Effector memory CD8-positive, alpha-beta T cell (primary cell): ENCODE data around the gene MAP3K19.
"Not testable (repeated sequence)": the region's sequence is repeated elsewhere in the genome, so short reads cannot be mapped to it uniquely, and the experiment has no call there.

Experiments
- ATAC-seq: fragments of 150-1000 bp; cut with Tn5 transposase; replicated peaks from 2 replicates; pipeline ENCODE4 v1.10.0; 2021; ENCODE audit warnings: mild to moderate bottlenecking, moderate library complexity
- DNase-seq, 3 experiments: peaks; one replicate each; pipeline ENCODE4 v3.0.0; 2021
- H3K27ac Mint-ChIP-seq, 2 donors: one replicate each; pipeline ENCODE4 v1.8.0; 2022; ENCODE audit warnings: mild to moderate bottlenecking in 2 of 2, mixed read lengths in 2 of 2, moderate library complexity in 2 of 2
- H3K27me3 Mint-ChIP-seq, 2 donors: one replicate each; pipeline ENCODE4 v1.8.0; 2022; ENCODE audit warnings: mixed read lengths in 2 of 2
- H3K36me3 Mint-ChIP-seq: one replicate; pipeline ENCODE4 v1.8.0; 2022; ENCODE audit warnings: mild to moderate bottlenecking, moderate library complexity, mixed read lengths; ENCODE audit not compliant: insufficient read depth
- H3K4me1 Mint-ChIP-seq, 2 donors: one replicate each; pipeline ENCODE4 v1.8.0; 2022; ENCODE audit warnings: low read depth in 2 of 2, mixed read lengths in 2 of 2
- H3K4me3 Mint-ChIP-seq, 2 donors: one replicate each; pipeline ENCODE4 v1.8.0; 2022; ENCODE audit warnings: mild to moderate bottlenecking in 2 of 2, mixed read lengths in 2 of 2, moderate library complexity in 2 of 2
- H3K9me3 Mint-ChIP-seq, 2 donors: one replicate each; pipeline ENCODE4 v1.8.0; 2022; ENCODE audit warnings: mixed read lengths in 2 of 2

Gene MAP3K19

DNA sequence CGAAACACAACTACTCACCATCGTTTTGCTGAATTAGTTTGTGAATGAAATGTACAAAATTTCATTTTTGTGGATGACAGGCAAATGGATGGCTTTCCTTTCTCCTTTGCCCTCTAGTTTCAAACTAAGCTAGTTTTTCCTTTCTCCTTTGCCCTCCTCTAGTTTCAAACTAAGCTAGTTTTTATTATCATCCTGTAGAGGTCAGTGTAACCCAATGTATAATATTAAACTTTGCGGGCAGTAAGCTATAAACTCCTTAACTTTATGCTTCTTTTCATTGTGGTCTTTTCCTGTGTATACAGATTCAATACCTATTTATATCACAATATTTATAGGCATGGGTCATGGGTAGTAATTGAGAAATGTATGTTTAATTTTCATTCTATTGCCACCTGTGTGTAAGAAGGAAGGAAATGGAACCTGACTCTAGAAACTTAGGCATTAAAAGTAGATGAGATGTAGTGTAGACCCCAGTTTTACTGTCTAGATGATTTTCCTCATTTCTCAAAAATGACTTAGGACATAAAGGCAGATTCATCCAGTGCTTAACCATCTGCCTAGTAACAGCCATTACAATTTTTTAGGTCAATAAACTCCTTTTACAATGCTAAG, 58.1 kb downstream of the MAP3K19 start:
- Mint-ChIP-seq H3K27me3 (peaks cover 32 to 41% of the 10 kb centered on the region in 2 donors), H3K4me3 (no peak overlapping the region), H3K27ac (no peak overlapping the region), H3K9me3 (peaks cover under 1 to 3% of the 10 kb centered on the region in 2 donors), H3K4me1 (no peaks in the 10 kb centered on the region), H3K36me3 (no peaks in the 10 kb centered on the region)
- no peak for DNase-seq
- ATAC-seq, result no peak

DNA sequence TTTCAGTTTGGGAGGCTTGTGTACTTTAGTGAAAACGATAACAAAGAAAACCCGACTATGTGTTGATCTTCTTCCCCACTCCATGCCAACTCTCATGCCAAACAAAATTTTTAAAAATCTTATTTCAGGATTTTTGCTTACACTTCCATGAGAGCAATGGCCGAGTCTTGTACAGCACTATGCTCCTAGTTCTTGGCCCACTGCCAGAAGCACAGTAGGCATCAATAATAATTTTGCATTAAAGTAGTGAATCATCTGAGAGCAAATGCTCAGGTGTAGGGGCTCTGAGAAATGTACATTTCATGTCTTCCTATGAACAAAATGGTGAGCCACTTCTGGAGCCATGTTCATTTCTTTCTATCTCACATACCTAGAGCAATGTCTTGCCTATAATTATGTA, 62.2 kb downstream of the MAP3K19 start:
- DNase-seq (no peak), ATAC-seq (no peak)
- no peak overlapping the region for H3K4me3 Mint-ChIP-seq
- peaks cover 30 to 41% of the 10 kb centered on the region in 2 donors for H3K27me3 Mint-ChIP-seq
- no peaks in the 10 kb centered on the region for H3K36me3 Mint-ChIP-seq
- no peaks in the 10 kb centered on the region for H3K4me1 Mint-ChIP-seq
- H3K27ac Mint-ChIP-seq, result no peak overlapping the region
- peaks cover 3 to 7% of the 10 kb centered on the region in 2 donors for H3K9me3 Mint-ChIP-seq

DNA sequence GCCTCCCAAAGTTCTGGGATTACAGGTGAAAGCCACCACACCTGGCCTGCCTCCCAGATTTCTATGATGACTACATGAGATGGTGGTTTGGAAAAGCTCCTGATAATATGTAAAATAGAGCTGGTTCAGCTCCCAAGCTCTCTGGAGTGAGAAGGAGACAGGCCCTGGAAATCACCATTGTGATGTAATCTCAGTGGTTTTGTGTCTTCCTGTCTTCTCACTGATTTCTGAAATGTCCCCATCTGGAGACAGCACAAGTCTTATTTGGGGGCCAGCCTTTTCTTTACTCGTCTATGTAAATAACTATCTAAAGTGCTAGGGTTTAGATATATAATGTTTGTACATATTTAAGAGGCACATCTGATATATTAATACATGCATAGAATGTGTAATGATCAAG, 64.6 kb downstream of the MAP3K19 start:
- Mint-ChIP-seq H3K4me1 (no peaks in the 10 kb centered on the region), H3K27me3 (peaks cover 32 to 39% of the 10 kb centered on the region in 2 donors), H3K9me3 (peaks cover 3 to 7% of the 10 kb centered on the region in 2 donors), H3K27ac (no peak overlapping the region), H3K36me3 (no peaks in the 10 kb centered on the region), H3K4me3 (no peak overlapping the region)
- DNase-seq (no peak), ATAC-seq (no peak)

DNA sequence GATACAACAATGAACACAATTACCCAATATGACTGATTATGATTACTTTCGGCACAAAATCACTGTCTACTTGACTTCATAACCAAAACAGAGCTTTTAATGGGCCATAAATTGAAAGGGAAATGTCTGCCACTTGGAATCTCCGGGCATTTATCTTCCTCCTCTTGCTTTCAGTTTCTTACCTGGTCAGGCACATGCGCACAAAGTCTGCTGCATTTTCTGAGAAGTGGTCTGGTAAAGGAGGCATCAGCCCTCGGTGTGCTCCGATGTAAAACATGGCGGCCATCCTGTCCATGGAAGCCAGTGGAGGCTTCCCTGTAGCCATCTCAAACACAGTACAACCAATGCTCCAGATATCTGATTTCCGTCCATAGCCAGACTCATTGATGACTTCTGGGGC, 66.6 kb downstream of the MAP3K19 start:
- peaks cover 24 to 27% of the 10 kb centered on the region in 2 donors for H3K27me3 Mint-ChIP-seq
- ATAC-seq (no peak), DNase-seq (no peak)
- no peaks in the 10 kb centered on the region for H3K36me3 Mint-ChIP-seq
- no peak overlapping the region for H3K4me3 Mint-ChIP-seq
- no peaks in the 10 kb centered on the region for H3K4me1 Mint-ChIP-seq
- peaks cover 3 to 7% of the 10 kb centered on the region in 2 donors for H3K9me3 Mint-ChIP-seq
- H3K27ac Mint-ChIP-seq, result no peak overlapping the region

DNA sequence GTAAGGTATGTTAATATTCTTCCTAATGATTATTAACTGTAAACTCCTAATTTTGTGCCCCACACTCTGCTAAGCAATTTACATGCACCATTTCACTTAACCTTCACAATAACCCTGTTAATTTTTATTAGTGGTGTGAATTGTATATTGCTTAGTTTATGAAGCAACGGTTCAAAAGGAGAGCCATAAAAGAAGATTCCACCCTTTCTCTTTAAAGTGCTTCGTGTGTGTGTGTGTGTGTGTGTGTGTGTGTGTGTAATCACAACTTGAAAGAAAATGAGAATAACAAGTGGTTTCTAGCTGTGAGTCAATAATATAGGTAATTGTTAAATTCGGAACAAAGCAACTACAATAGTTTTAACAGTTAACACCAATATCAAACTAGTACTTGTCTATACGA, 68.0 kb downstream of the MAP3K19 start:
- H3K36me3 Mint-ChIP-seq, result no peaks in the 10 kb centered on the region
- H3K9me3 Mint-ChIP-seq, result peaks cover 10 to 14% of the 10 kb centered on the region in 2 donors
- H3K27me3 Mint-ChIP-seq, result peaks cover 27 to 31% of the 10 kb centered on the region in 2 donors
- ATAC-seq (no peak), DNase-seq (no peak)
- no peak overlapping the region for H3K4me3 Mint-ChIP-seq
- H3K4me1 Mint-ChIP-seq, result no peaks in the 10 kb centered on the region
- H3K27ac Mint-ChIP-seq, result no peak overlapping the region

DNA sequence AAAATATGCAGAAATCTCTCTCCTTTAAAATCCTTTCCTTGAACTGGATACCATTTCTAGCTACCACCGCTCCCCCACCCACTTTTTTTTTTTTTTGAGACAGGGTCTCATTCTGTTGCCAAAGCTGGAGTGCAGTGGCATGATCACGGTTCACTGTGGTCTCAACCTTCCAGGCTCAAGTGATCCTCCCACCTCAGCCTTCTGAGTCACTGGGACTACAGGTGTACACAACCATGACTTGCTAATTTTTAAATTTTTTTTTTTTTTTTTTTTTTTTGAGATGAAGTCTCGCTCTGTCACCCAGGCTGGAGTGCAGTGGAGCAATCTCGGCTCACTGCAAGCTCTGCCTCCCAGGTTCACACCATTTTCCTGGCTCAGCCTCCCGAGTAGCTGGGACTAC, 70.1 kb downstream of the MAP3K19 start:
- not testable (repeated sequence) for H3K27ac Mint-ChIP-seq

DNA sequence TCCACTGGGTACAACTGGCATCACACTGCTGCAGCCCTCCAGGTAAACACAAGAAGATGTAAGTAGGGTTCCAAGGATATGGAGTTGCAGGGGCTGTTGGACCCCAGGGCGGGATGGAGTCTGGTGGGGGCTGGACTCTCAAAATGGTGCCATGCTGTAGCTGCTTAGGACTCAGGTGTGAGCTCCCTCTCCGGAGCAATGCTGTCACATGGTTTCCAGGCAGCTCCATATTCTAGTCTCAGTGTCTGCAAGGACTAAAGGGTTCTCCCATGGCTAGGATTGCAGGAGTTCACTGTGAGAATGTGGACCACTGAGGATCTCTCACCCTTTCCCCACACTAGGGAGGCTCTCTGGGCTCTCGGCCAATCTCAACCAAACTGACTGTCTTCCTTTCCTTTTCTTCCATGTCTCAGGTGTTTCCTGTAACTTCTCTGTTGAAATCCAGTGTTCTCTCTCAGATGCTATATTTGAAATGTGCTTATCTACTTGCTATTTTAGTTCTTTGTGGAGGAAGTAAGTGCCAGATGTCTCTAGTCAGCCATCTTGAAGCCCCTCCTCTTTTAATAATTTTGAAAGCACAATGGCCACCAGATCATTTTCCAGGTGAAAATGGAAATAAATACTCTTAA, 71.1 kb downstream of the MAP3K19 start:
- ATAC-seq, result no peak
- DNase-seq, result no peak
- no peaks in the 10 kb centered on the region for H3K36me3 Mint-ChIP-seq
- H3K27ac Mint-ChIP-seq, result no peak overlapping the region
- H3K27me3 Mint-ChIP-seq, result peaks cover 31 to 34% of the 10 kb centered on the region in 2 donors
- H3K4me1 Mint-ChIP-seq, result no peaks in the 10 kb centered on the region
- H3K9me3 Mint-ChIP-seq, result peaks cover 11 to 18% of the 10 kb centered on the region in 2 donors
- no peak overlapping the region for H3K4me3 Mint-ChIP-seq

More for the DNA sequence above, 70.1 kb downstream of the MAP3K19 start:
- not testable (repeated sequence) for DNase-seq, H3K4me3 Mint-ChIP-seq, ATAC-seq, H3K36me3 Mint-ChIP-seq, H3K4me1 Mint-ChIP-seq
- Mint-ChIP-seq H3K27me3 (peaks cover 31 to 34% of the 10 kb centered on the region in 2 donors), H3K9me3 (peaks cover 11 to 18% of the 10 kb centered on the region in 2 donors)

DNA sequence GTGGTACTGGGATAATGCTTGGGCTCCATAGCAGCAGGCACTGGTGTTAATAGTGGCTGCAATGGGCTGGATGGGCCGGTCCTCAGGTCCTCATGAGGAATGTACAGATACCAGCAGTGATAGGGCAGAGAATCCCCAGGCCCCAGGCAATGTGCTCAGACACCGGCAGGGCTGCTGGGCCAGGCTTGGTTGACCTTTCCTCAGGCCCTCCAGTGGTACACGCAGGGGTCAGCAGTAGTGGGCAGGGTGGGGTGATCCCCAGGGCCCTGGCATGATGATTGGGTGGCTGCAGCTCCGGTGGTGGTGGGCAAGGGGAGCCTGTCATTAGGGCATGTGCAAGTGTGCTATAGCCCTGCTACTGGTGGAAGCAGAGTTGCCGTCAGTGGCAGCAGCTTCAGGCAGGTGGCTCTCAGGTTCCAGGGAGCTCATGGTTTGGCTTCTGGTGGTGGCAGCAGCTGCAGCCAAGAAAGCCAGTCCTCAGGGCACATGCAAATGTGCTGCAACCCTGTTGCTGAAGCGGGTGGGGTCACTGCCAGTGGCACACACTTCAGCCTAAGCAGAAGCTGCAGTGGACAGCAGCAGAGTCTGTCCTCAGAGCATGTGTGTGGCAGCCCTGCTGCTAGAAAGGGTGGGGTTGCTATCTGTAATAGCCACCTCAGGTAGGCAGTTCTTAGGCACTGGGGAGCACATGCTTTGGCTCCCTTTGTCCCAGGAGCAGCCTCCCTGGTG, 71.8 kb downstream of the MAP3K19 start:
- no peak for ATAC-seq
- Mint-ChIP-seq H3K27me3 (peaks cover 24 to 26% of the 10 kb centered on the region in 2 donors), H3K9me3 (peaks cover 11 to 18% of the 10 kb centered on the region in 2 donors), H3K4me3 (no peak overlapping the region), H3K36me3 (no peaks in the 10 kb centered on the region), H3K27ac (no peak overlapping the region), H3K4me1 (no peaks in the 10 kb centered on the region)
- DNase-seq, result no peak

DNA sequence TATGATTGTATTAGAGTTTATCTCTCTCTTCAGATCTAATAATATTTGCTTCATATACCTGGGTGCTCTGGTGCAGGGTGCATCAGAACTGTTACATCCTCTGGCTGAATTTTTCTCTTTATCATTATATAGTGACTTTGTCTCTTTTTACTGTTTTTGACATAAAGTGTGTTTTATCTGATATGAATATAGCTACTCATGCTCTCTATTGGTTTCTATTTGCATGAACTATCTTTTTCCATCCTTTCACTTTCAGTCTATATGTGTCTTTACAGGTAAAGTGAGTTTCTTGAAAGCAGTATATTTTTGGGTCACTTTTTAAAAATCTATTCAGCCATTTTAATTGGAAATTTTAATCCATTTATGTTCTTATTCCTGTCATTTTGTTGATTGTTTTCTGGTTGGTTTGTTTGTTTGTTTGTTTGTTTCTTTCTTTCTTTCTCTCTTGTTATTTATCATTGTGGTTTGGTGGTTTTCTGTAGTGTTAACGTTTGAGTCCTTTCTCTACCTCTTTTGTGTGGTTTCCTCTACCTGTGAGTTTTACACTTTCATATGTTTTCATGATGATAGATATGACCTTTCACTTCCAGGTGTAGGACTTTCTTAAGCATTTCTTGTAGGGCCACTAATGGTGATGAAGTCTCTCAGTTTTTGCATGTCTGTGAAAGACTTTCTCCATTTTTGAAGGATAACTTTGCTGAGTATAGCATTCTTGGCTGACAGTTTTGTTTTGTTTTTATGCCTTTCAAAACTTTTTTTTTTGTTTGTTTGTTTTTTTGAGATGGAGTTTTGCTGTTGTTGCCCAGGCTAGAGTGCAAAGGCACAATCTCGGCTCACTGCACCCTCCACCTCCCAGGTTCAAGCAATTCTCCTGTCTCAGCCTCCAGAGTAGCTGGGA, 73.8 kb downstream of the MAP3K19 start:
- ATAC-seq, result no peak
- H3K9me3 Mint-ChIP-seq, result peaks cover 11 to 18% of the 10 kb centered on the region in 2 donors

DNA sequence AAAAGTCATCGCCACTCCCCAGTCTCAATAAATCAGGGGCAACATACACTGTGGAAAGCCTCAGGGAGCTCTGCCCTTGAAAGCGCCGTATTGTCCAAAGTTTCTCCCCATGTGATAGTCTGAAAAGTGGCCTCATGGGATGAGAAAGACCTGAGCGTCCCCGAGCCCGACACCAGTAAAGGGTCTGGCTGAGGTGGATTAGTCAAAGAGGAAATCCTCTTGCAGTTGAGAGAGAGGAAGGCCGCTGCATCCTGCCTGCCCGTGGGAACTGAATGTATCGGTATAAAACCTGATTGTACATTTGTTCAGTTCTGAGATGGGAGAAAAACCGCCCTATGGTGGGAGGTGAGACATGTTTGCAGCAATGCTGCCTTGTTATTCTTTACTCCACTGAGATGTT, 80.1 kb downstream of the MAP3K19 start:
- not testable (repeated sequence) for H3K4me3 Mint-ChIP-seq, DNase-seq, H3K36me3 Mint-ChIP-seq, H3K9me3 Mint-ChIP-seq, H3K4me1 Mint-ChIP-seq, H3K27me3 Mint-ChIP-seq, ATAC-seq, H3K27ac Mint-ChIP-seq

More for the DNA sequence above, 73.8 kb downstream of the MAP3K19 start:
- Mint-ChIP-seq H3K4me3 (no peak overlapping the region), H3K36me3 (no peaks in the 10 kb centered on the region), H3K27me3 (peaks cover 10 to 14% of the 10 kb centered on the region in 2 donors), H3K27ac (no peak overlapping the region), H3K4me1 (no peaks in the 10 kb centered on the region)
- no peak for DNase-seq

DNA sequence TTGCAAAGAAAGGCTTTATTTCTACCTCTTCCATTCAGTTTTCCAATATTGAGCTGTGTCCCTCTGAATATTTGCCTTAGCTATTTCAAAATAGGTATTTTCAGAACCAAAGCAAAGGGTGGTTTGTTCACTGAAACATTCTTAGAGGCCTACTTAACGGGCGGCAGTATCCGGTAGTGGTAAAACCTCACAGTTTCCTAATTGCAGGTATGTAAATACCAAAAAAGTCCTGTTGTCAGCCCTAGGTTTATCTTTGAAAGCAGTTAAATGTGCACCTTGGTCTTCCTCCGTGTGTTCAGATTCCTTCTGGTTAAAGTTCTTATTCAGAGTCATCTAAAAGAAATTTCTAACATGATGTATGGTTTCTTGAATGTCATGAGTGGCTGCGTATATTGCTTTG, 89.8 kb downstream of the MAP3K19 start:
- H3K36me3 Mint-ChIP-seq, result peaks cover 41% of the 10 kb centered on the region
- ATAC-seq, result no peak
- no peak overlapping the region for H3K4me3 Mint-ChIP-seq

DNA sequence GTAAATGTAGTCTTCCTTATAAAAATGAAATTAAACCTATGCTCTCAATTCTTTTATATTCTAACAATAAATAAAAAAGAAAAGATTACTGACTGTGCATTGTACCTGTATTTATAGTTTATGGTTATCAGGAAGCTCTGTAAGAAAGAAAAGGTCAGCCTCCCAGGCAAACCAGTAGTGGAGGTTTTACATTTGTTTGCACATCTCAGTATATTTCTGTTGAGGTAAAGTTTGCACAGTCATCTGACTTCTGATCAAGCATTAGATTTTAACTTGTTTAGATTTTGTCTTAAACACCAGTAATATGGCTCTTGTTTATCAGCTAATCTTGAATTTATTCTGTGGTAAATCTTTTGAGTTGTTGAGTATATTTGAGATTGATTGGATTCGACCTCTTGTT, 91.5 kb downstream of the MAP3K19 start:
- peaks cover 3% of the 10 kb centered on the region in 2 donors for H3K4me1 Mint-ChIP-seq
- H3K36me3 Mint-ChIP-seq, result peaks cover 54% of the 10 kb centered on the region
- H3K4me3 Mint-ChIP-seq, result no peak overlapping the region
- H3K9me3 Mint-ChIP-seq, result no peaks in the 10 kb centered on the region
- DNase-seq, result no peak
- H3K27ac Mint-ChIP-seq, result no peak overlapping the region
- ATAC-seq, result no peak
- no peaks in the 10 kb centered on the region for H3K27me3 Mint-ChIP-seq

More for the DNA sequence above, 89.8 kb downstream of the MAP3K19 start:
- Mint-ChIP-seq H3K27me3 (no peaks in the 10 kb centered on the region), H3K9me3 (no peaks in the 10 kb centered on the region), H3K4me1 (peaks cover 0 to 5% of the 10 kb centered on the region in 2 donors), H3K27ac (peak overlapping the region in 1 of 2 donors; percentile 19)
- DNase-seq, result no peak

DNA sequence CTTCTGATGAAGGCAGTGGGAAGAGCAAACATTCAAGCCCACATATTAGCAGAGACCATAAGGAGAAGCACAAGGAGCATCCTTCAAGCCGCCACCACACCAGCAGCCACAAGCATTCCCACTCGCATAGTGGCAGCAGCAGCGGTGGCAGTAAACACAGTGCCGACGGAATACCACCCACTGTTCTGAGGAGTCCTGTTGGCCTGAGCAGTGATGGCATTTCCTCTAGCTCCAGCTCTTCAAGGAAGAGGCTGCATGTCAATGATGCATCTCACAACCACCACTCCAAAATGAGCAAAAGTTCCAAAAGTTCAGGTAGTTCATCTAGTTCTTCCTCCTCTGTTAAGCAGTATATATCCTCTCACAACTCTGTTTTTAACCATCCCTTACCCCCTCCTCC, 93.2 kb downstream of the MAP3K19 start:
- Mint-ChIP-seq H3K4me1 (peaks cover 8 to 10% of the 10 kb centered on the region in 2 donors), H3K27me3 (no peaks in the 10 kb centered on the region), H3K9me3 (no peaks in the 10 kb centered on the region), H3K27ac (peak overlapping the region in 1 of 2 donors; percentile 52), H3K4me3 (peak overlapping the region in 1 of 2 donors; percentile 34), H3K36me3 (peaks cover 64% of the 10 kb centered on the region)
- ATAC-seq (no peak), DNase-seq (no peak)
